Stomach (tissue), 9 donors: ENCODE measurements around the gene PARVG. TPM values are rescaled to one million over a fixed set of nuclear protein-coding genes. Genes with fewer than 3 reads are reported as not detected.

Source experiments
- DNase-seq, 2 donors: peaks; one replicate each; pipeline versions ENCODE4 v3.0.0 to v3.0.0-alpha.2; 2013 to 2019
- H3K27ac ChIP-seq, 5 donors: fragments of 200-600 bp in 4 of 5; sonication (generic) in 4 of 5; one replicate each; pipeline ENCODE4 v1.5.1; 2013 to 2019; ENCODE audit warnings: mild to moderate bottlenecking in 1 of 5, moderate library complexity in 1 of 5
- H3K27me3 ChIP-seq, 3 donors: fragments of 200-600 bp; sonication (generic); one replicate each; pipeline ENCODE4 v1.5.1; 2017 to 2019; ENCODE audit warnings: mixed run types in 1 of 3
- H3K36me3 ChIP-seq, 4 donors: fragments of 200-600 bp; sonication (generic); 1 replicate in 3 of 4; 2 replicates in 1 of 4; pipeline ENCODE4 v1.5.1; 2016 to 2019
- H3K4me1 ChIP-seq, 4 donors: fragments of 200-600 bp; sonication (generic); one replicate each; pipeline ENCODE4 v1.5.1; 2016 to 2019
- H3K4me3 ChIP-seq, 4 donors: fragments of 200-600 bp; sonication (generic) in 3 of 4; one replicate each; pipeline ENCODE4 v1.5.1; 2016 to 2019; ENCODE audit warnings: mild to moderate bottlenecking in 1 of 4
- H3K9me3 ChIP-seq, 4 donors: fragments of 200-600 bp; sonication (generic); one replicate each; pipeline ENCODE4 v1.5.1; 2016 to 2019
- EP300 ChIP-seq: sonication (generic); formaldehyde crosslinking; IDR thresholded peaks from one replicate; pipeline ENCODE4 v1.6.1; 2017; ENCODE audit warnings: antibody characterized with exemption
- POLR2A ChIP-seq, 4 donors: fragments of 450-650 bp; IDR thresholded peaks; one replicate each; pipeline ENCODE4 v1.6.1; 2016; ENCODE audit warnings: antibody characterized with exemption in 4 of 4, control low read depth in 2 of 4, mild to moderate bottlenecking in 1 of 4, moderate library complexity in 1 of 4
- POLR2AphosphoS5 ChIP-seq, 3 donors: sonication (generic); formaldehyde crosslinking; IDR thresholded peaks; one replicate each; pipeline ENCODE4 v1.6.1; 2016; ENCODE audit warnings: antibody characterized with exemption in 3 of 3
- WGBS, 5 donors: extraction: QIAGEN DNeasy Blood & Tissue Kit in 3 of 5; methylation state at CpG; one replicate each; pipeline versions ENCODE4 v1.1.5 to v1.1.7; 2013 to 2018; 5-methylcytosine and 5-hydroxymethylcytosine counted together
- intact Hi-C: fragments of 100-400 bp; cut with DNase I; formaldehyde crosslinking; loops from one replicate; pipeline ENCODE4 v1.15.1; 2023; ENCODE audit warnings: low total_unique reads
- polyA plus RNA-seq, 3 donors: library from polyadenylated mRNA; stranded (reverse); fragments of 200-250 nt; gene quantifications; one replicate each; pipeline ENCODE4 v1.2.3, GENCODE V29; 2013
- total RNA-seq, 5 donors: library from RNA; depleted of rRNA; stranded (reverse); fragments of >200 nt; gene quantifications; one replicate each; pipeline versions ENCODE4 v1.1.0 to v1.2.3, GENCODE V29; 2014 to 2016
- TF ChIP-seq, protein P1 (sequence below), 7 experiments: fragments of 450-650 bp in 4 of 7; fragments of 200-600 bp in 3 of 7; sonication (generic) in 3 of 7; IDR thresholded peaks; one replicate each; pipeline ENCODE4 v1.5.1; 2016 to 2019; ENCODE audit warnings: antibody characterized with exemption in 7 of 7, control low read depth in 2 of 7, mild to moderate bottlenecking in 1 of 7
- donor health status: healthy with polysubstance abuse.
- donor health status: Bipolar disorder and iron deficiency.
- donor health status: healthy.

The PARVG gene
- total and polyA plus RNA-seq, 8 donors = 5.7 to 78.2 (median 16.7) TPM

DNA sequence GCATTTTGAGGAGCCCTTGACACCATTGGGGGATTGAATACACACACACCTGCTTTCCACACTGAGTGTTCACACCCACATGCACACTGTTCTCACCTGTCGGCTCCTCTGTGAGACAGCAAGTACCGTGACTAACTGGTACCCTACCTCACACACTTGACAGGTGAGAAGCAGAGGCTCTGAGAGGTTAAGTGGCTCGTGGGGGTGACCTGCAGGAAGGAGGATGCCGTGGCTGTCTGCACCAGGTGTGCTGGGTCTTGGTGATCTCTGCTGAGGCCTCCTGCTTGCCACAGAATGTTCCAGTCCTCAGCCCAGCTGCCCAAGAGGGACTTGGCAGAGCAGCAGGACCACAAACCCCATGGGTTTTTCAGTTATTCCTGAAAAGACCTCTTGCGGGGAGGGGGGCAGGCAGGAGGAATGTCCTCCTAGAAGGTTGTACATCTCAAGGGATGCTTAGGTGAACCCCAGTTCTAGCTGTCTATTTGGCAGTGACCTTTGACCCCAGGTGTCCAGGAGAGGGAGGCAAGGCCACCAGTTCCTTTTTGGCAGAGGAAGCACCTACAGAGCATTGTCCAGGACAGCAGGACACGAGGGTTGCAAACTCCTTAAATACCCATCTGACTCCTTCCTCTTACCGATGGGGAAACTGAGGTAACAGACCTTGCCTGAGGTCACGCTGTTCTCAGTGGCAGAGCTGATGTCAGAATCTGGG is 66.0 kb downstream of the PARVG start:
- peak in 1 of 2 donors; percentile 14 for DNase-seq
- TF ChIP-seq, protein P1, sequence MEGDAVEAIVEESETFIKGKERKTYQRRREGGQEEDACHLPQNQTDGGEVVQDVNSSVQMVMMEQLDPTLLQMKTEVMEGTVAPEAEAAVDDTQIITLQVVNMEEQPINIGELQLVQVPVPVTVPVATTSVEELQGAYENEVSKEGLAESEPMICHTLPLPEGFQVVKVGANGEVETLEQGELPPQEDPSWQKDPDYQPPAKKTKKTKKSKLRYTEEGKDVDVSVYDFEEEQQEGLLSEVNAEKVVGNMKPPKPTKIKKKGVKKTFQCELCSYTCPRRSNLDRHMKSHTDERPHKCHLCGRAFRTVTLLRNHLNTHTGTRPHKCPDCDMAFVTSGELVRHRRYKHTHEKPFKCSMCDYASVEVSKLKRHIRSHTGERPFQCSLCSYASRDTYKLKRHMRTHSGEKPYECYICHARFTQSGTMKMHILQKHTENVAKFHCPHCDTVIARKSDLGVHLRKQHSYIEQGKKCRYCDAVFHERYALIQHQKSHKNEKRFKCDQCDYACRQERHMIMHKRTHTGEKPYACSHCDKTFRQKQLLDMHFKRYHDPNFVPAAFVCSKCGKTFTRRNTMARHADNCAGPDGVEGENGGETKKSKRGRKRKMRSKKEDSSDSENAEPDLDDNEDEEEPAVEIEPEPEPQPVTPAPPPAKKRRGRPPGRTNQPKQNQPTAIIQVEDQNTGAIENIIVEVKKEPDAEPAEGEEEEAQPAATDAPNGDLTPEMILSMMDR (IDR thresholded peaks at IDR 0.05) = no peak
- H3K4me3 ChIP-seq = no peak overlapping the region
- WGBS, 5 donors = 78 to 96% (median 81%) methylated on average over 3 to 8 of the region's 8 CpGs
- intact Hi-C loops = no loop called here
- H3K36me3 ChIP-seq = no peaks in the 10 kb centered on the region
- H3K27ac ChIP-seq = no peak overlapping the region
- peaks cover 0 to 24% (median 0%) of the 10 kb centered on the region in 3 donors for H3K27me3 ChIP-seq
- peaks cover 2 to 21% (median 18%) of the 10 kb centered on the region in 4 donors for H3K9me3 ChIP-seq
- H3K4me1 ChIP-seq = no peaks in the 10 kb centered on the region

DNA sequence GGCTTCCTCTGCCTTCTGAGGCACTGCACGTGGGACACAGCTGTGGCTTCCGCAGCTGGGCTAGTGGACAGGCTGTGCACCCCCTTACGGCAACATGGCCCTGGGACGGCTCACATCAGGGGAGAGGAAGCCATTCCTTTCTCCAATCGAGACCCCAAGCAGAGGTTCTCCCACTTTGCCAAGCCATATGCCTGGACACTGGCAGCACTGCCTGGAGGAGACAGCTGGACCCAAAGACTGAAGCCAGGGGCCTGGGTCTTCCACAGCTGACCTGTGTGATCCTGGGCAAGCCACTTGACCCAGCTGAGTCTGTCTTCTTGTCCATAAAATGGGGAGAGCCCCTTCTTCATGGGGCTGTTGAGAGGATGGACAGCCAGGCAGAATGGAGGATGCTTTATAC is 66.6 kb downstream of the PARVG start:
- TF ChIP-seq POLR2AphosphoS5 (IDR thresholded peaks at IDR 0.05) (no peak), EP300 (no peak), POLR2A (IDR thresholded peaks at IDR 0.05) (no peak)
- TF ChIP-seq, protein P1 (IDR thresholded peaks at IDR 0.05) = no peak
- peak in 1 of 2 donors; percentile 3 for DNase-seq
- intact Hi-C loops = no loop called here

DNA sequence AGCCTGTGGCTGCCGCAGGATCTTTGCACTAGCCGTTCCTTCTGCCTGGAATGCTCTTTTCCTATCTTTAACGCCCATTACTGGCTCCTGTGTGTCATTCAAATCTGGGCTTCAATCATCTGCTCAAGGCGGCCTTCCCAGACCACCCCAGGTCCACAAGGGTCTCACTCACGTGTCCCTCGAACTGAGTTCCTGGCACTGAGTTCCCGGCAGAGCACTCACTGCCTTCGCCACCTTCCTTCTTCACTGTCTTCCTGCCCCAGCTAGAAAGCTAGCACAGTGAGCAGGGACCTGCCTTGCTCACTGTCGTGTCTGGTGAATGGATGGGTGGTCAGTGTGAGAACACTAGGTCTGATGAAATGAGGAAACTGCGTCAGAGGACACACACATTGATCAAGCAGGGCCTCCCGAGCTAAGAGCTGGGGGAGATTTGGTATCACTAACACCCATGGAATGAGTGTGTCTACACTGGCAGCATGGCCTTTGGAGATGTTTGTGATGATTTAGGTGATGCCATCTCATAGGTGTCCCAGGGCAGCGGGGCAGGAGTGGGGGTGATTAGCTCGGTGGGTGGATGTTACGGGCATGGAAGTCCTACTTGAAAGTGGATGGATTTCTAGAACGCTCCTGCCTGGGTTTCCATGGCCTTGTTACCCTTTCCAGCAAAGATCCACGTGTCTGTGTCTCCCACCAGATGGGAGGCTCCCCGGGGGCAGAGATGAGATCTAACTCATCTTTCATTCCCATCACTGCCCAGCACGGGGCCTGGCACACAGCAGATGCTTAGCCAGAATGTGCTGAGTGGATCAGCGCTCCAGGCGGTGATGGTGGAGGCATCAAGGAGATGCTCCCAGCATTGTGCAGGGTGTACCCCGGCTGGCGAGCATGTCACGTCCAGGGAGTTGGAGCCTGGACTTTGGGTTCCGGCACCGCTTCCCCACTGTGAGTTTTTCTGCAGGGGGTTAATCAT is 67.5 kb downstream of the PARVG start:
- 87 to 92% (median 88%) methylated on average over 24 to 25 of the region's 25 CpGs for WGBS, 5 donors
- intact Hi-C loops = no loop called here
- H3K4me1 ChIP-seq = no peaks in the 10 kb centered on the region
- H3K27ac ChIP-seq = no peak overlapping the region
- peak in 1 of 2 donors; percentile 17 for DNase-seq
- peaks cover 2 to 21% (median 18%) of the 10 kb centered on the region in 4 donors for H3K9me3 ChIP-seq
- TF ChIP-seq POLR2A (IDR thresholded peaks at IDR 0.05) (no peak), EP300 (no peak), POLR2AphosphoS5 (IDR thresholded peaks at IDR 0.05) (no peak)
- TF ChIP-seq, protein P1 (IDR thresholded peaks at IDR 0.05) = no peak
- no peak overlapping the region for H3K4me3 ChIP-seq
- no peaks in the 10 kb centered on the region for H3K36me3 ChIP-seq
- H3K27me3 ChIP-seq = peaks cover 0 to 20% (median 0%) of the 10 kb centered on the region in 3 donors

More for the DNA sequence above, 66.6 kb downstream of the PARVG start:
- no peaks in the 10 kb centered on the region for H3K4me1 ChIP-seq
- WGBS, 5 donors = 81 to 90% (median 87%) methylated on average over 5 of the region's 5 CpGs
- no peaks in the 10 kb centered on the region for H3K36me3 ChIP-seq
- peaks cover 0 to 24% (median 0%) of the 10 kb centered on the region in 3 donors for H3K27me3 ChIP-seq
- no peak overlapping the region for H3K27ac ChIP-seq
- H3K4me3 ChIP-seq = no peak overlapping the region
- H3K9me3 ChIP-seq = peaks cover 2 to 21% (median 18%) of the 10 kb centered on the region in 4 donors

DNA sequence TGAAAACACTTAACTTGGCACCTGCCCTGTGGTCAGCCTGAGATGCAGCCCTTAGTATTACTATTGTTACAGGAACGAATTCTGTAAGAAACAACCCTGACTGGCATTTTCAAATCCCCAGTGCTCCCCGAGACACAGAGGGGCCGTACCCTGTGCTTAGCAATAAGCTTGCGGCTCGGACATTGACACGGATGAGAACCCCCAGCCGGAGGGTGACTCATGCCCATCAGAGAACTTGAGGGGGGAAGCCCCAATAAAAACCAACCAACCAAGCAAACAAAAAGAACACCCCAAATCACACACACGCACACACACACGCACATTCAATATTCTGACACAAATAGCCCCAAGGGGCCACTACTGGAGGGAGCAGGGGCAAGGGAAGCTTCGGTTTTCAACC is 68.2 kb downstream of the PARVG start:
- no peaks in the 10 kb centered on the region for H3K36me3 ChIP-seq
- peaks cover 2 to 21% (median 18%) of the 10 kb centered on the region in 4 donors for H3K9me3 ChIP-seq
- DNase-seq = peak in 1 of 2 donors; percentile 14
- H3K4me3 ChIP-seq = no peak overlapping the region
- peaks cover 0 to 13% (median 0%) of the 10 kb centered on the region in 3 donors for H3K27me3 ChIP-seq
- H3K4me1 ChIP-seq = no peaks in the 10 kb centered on the region
- TF ChIP-seq POLR2AphosphoS5 (IDR thresholded peaks at IDR 0.05) = no peak
- TF ChIP-seq EP300 = no peak
- TF ChIP-seq, protein P1 (IDR thresholded peaks at IDR 0.05) = no peak
- no peak for TF ChIP-seq POLR2A (IDR thresholded peaks at IDR 0.05)
- intact Hi-C loops = no loop called here
- H3K27ac ChIP-seq = no peak overlapping the region
- WGBS, 5 donors = 90 to 94% (median 93%) methylated on average over 10 of the region's 10 CpGs
